ENCODE measurements around the gene AKAP1.

GRCh38 chr17:57067781-57068180 lies 17.3 kb upstream of the AKAP1 start:
- TF ChIP-seq CTCF (IDR thresholded peaks at IDR 0.05) (no peak), POLR2A (IDR thresholded peaks at IDR 0.05) (no peak)

All from upper lobe of left lung (tissue), 4 donors.